HK-2 (cell line): ENCODE data around the gene HSD3B2.

Experiments used
- DNase-seq: peaks from one replicate; pipeline ENCODE4 v3.0.0-alpha.2; 2018; ENCODE audit not compliant: unreplicated experiment

HSD3B2 gene

DNA sequence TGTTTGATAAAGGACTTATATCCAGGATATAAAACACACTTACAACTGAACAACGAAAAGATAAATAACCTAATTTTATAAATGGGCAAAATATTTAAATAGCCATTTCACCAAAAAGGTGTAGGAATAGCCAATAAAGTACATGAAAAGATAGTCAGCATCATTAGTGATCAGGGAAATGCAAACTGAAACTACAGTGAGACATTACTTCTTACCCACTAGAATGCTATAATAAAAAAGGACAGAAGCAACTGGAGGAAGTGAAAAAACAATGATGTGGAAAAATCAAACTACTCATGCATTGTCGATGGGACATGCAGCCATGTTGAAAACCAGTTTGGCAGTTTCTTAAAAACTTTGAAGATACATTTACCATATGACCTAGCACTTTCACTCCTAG lies 48.6 kb downstream of the HSD3B2 start:
- DNase-seq = no peak

DNA sequence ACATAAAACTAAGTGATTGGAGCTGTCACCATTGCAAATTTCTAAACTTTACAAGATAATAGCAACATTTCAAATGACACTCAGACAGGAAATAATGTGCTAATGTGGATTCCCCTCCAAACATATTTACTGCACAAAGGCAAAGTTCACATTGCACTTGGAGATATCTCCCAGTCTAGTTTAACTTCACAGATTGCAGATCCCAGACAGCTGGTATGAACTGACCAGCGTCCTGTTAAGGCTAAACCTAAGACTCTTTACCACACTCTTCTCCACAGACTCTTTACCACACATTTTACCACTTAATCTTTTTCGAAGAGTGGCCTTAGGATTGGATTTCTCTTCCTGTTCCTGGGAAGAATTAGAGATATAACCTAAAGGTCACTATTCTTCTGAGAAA lies 51.5 kb downstream of the HSD3B2 start:
- DNase-seq = no peak

DNA sequence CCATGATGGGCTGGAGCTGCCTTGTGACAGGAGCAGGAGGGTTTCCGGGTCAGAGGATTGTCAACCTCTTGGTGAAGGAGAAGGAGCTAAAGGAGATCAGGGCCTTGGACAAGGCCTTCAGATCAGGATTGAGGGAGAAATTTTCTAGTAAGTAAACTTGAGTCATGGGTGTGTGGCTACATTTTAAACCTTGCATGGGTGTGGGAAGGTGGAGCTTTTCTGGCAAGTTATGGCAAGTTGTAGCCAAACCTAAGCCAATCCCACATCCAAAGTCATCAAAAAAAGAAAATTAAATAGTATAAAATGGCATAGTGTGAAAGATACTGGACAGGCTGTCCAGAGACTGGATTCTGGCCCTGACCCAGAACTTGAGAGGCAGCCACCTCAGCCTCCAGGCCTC lies 52.3 kb downstream of the HSD3B2 start:
- DNase-seq = no peak

DNA sequence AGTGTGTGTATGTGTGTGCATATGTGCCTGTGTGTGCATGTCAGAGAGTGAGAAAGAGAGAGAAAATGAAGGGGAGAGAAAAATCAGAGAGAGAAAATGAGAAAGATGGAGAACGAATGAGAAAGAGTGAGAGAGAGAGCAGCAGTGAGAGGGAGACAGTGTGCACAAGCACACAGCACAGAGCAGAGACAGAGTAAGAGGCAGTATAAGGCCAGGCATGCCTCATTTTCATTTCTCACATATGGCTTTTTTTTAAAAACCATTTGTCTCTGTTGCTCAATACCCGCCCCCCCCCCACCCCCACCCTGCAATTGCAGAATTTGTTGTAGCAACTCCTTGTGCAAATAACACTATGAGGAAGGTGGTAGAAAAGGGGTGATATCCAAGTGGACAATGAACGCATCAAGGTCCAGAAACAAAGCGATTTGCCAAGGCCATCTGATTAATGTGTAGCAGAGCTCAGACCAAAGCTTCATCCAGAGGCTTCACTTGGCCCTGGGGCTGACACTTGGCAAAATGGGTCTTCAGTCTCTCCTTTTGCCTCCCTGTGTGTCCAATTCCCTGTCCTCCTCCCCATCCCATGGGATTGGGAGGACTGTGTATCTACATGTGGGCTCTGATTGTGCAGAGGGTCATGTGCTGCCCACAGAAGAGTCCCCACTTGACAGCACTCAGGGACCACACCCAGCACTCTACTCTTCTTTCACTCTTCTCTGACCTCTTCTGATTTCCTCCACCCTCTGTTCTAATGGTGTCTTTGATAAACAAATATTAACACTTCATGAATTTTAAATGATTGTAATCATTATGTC lies 53.1 kb downstream of the HSD3B2 start:
- DNase-seq = no peak

DNA sequence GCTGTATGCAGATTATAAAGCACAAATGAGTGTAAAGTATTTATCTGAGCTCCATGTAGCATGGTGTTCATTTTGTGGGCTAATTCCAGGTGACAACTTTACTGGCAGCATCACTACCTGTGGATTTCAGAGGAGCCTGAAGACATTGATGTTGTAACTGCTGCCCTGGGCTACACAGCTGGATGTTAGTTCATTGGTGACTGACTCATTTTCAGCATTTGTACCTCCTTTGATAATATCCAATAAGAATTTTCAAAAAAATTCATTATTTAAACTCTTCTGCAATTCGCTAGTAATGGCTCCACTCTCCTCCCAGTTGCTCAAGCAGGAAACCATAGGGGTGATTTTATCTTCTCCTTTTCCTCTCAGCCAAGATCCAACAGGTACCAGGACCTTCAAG lies 54.8 kb downstream of the HSD3B2 start:
- DNase-seq = no peak

DNA sequence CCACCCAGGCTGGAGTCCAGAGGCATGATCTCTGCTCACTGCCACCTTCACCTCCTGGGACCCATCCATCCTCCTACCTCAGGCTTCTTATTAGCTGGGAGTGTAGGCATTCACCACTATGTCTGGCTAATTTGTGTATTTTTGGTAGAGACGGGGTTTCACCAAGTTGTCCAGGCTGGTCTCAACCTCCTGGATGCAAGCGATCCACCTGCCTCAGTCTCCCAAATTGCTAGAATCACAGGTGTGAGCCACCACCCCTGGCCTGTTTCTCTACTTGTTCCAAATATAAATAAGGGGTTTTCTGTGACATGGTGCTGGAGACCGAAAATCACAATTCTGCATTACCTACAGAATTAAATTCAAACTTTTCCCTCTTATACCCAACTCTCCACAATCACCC lies 55.4 kb downstream of the HSD3B2 start:
- no peak for DNase-seq

DNA sequence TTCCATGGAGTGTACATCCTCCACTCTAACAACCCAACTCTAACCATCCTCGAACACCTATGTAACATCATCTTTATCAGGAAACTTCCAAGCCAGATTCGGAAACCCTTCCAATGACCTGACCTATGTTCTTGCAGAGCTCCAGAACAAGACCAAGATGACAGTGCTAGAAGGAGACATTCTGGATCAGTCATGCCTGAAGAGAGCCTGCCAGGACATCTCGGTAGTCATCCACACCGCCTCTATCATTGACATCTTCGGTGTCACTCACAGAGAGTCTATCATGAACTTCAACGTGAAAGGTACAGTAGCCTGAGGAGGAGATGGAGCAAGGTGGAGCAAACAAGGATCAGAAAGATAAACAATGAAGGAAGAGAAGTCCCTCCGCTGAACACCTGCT lies 56.0 kb downstream of the HSD3B2 start:
- DNase-seq = no peak

DNA sequence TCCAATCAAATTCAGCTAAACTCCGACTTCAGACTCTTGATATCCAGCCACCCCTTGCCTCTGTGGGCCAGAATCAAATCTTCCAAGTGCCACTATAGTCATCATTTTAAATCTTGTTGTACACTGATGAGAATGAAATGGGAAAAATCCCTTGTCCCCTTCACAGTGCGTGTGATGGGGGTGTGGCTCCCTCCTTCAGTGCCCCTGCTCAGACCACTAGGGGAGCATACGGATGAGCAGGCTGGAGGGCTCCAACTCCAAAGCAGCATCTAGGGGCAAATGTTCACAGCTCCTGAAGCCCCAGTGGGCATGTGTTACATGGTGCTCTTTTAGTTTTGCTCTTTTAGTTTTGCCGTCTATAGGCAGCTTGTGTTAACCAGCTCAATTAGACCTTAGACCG lies 56.6 kb downstream of the HSD3B2 start:
- no peak for DNase-seq

DNA sequence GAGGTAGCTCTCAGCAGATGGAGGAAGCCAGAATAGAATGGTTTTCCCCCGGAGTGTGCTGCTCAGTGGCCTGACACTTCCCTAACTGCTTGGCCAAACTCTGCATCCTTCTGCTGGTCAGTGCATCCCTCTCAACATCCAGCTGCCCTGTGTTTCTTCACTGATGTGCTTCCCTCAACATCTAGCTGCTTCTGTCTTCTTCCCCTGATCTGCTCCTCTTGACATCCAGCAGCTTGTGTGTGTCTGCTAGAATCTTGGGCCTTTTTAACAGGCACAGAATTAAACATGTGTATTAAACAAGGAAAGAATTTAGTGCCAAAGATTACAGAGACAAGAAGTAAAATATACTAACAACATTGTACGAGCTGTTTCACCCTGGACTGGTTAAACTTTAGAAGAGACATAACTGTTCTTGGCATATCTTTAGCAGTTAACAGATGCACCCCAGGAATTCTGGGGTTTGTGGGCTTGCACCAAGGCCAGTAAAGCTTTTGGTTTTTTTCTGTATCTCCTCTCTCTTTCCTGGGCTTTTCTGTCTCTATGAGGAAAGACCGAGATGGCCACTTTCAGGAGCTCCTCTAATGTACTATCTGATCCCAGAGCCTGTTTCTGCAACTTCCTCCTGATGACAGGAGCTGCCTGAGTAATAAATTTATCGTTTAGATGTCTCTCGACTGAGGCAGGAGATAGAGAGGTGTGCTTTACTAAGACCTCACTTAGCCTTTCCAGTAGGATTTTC lies 57.3 kb downstream of the HSD3B2 start:
- no peak for DNase-seq
